ENCODE measurements around the gene PDHX.
A peak's percentile ranks its signal among the peaks of the same experiment; 100 is the strongest.

The PDHX gene

GRCh38 chr11:35029979-35030682 lies 113.7 kb downstream of the PDHX start:
- peak; percentile 54 for DNase-seq

DNA sequence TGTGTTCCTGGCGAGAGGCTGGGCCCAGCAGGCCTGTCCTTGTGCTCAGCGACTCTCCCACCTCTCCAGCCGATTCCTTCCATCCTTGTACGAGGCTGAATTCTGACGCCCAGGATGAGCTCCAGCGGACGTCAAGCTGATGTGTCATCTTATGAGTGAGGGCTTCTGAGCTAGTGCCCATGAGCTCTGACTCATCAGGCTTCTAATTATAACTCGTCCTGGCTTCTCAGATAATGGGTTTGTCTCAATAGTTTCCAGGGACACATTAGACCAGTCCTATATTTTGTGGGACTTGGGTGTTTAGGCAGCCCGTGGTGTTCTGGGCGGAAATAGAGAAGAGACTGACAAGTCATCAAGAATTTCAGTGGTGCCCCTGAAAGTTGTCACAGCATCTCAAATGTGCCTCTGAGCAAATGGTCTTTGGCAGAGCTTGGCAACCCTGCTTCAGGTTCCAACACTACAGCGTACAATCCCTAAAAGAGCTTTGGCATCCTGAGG lies 114.3 kb downstream of the PDHX start:
- peak; percentile 82 for DNase-seq

GRCh38 chr11:35031346-35031745 lies 114.9 kb downstream of the PDHX start:
- DNase-seq = no peak

- no peak for DNase-seq
Observed at GRCh38 chr11:35031867-35032266, 115.4 kb downstream of the PDHX start.

DNA sequence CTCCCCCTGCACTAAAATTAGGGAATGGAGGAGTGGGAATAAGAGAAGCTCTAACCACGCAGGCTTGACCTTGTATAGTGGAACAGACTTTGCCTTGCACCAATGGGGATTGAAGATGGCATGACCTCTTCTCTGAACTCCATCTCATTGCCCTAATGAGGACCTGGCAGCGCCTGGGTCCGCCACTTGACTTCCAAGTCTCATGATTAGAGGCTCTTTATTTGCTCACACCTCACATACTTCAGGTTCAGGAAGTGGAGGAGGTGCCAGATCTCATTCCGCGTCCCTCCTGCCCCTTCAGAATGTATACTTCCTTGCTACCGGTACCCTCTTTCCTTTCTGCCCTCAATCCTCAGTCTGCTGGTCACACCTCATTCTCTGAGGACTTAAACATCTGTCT lies 116.6 kb downstream of the PDHX start:
- DNase-seq = no peak

- no peak for DNase-seq
Observed at GRCh38 chr11:35034401-35034800, 118.0 kb downstream of the PDHX start.

- peak; percentile 33 for DNase-seq
Observed at GRCh38 chr11:35035894-35036408, 119.5 kb downstream of the PDHX start.

DNA sequence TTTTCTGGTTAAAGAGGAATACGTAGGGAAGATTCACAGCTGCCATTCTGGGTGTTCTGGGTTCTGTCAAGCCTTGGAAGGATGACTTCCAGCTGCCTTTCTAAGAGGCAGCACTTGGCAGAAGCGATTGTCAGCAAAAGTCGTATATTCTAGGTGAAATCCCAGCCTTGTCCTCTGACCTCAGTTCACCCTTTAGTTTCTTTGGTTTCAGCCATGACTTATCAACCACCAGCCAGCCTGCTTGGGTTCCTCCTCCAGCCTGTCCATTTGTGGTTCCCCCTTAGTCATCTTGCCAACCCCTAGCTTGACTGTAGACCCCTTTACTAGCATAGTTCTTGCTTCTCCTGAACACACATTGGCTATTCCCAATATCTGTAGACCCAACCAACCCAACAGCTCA lies 120.2 kb downstream of the PDHX start:
- no peak for DNase-seq

DNA sequence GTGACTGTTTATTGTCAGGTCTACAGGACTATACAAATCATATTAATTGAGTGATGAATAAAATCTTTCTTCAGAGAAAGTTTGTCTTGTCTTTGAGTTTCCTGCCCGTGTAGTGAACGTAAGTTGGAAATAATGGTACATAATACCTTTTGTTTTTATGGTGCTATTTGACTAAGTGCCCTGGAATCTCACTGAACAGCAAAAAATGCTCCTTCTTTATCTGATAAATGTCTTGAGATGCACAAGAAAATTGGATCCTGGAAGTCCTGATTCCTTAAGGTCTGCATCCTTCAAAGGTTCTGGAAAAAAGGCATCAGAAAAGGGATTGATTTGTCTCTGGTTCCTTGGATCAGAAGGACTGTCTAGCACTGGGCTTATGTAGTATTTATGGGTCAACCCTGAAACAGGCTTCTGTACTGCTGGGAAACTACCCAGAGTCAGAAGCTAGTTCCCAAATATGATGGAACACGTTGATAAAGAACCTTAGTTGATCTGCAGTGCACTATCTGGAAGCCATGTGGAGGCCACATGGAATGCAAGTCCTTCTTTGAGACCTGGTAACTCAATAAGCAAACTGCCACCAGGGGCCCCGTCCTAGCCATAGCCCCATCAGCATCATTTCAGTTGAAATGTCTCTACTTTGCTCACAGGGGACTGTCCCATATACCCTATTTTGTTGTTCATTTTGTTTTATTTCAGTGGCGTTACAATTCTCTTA lies 122.0 kb downstream of the PDHX start:
- no peak for DNase-seq

DNA sequence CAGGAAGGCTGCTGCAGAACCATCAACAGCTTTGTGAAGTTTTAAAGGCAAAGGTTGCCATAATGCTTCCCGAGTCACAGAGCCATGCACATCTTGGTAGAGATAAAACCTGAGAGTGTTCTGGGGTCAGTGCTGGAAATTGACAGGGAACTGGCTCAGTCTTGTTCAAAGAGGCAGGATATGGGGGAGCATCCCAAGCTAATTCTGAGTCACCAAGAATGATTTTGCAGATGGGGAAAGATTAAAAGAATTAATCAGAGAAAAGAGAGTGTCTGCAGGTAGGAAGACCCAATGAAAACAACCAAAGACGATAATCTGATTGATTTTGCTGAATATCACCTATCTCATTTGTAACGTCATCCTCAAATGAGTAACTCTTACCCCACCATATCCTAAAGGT lies 122.7 kb downstream of the PDHX start:
- no peak for DNase-seq

DNA sequence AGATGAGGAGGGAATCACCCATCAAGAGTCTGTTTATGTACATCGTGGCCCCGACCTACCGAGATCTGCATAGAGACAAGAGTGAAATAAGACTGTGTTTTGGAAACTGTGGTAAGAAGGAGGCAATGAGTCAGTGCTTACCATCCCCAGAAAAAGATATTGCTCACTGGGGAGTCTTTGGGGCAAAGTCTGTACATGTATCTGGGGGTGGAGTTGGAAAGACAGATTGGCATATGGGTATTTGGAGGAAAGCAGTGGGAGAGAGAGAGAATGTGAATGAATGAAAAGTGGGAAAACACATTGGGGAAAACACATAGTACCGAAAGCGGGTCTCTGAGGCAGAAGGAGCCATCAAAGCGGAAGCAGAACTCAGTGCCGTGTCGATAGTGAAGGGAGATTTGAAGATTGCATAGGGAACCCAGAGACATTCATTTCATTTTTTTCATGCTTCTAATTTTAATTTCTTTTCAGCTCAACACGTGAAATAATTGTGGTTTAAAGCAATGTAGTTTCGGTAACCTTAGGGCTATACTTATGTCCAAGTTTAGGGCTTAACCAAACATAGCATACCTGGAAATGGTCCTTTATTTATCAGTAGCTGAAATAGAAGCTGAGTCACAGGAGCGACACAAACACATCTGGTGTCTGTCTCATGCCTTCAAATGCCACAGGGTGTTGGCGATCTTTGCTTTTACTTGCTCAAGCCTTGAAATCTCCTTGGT lies 124.0 kb downstream of the PDHX start:
- peak; percentile 32 for DNase-seq

- DNase-seq = no peak
Observed at GRCh38 chr11:35041070-35041554, 124.7 kb downstream of the PDHX start.

GRCh38 chr11:35042224-35042623 lies 125.8 kb downstream of the PDHX start:
- no peak for DNase-seq

- no peak for DNase-seq
Observed at GRCh38 chr11:35042913-35043312, 126.5 kb downstream of the PDHX start.

DNA sequence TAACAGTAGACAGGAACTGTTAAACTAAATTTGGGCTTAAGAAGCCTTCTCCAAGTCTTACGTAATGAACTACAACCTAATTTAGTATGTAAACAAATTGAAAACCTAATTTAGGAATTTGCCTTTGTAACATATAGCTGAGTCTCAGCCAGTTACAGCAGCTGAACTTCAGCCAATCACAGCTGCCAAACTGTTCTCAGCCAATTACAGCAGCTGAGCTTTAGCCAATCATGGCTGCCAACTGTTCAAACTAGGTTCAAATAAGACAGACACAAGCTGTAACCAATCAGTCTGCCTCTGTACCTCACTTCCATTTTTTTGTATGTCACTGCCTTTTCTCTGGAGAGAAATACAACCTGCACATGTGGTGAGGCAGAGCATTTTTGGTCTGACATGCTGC lies 127.5 kb downstream of the PDHX start:
- no peak for DNase-seq

DNA sequence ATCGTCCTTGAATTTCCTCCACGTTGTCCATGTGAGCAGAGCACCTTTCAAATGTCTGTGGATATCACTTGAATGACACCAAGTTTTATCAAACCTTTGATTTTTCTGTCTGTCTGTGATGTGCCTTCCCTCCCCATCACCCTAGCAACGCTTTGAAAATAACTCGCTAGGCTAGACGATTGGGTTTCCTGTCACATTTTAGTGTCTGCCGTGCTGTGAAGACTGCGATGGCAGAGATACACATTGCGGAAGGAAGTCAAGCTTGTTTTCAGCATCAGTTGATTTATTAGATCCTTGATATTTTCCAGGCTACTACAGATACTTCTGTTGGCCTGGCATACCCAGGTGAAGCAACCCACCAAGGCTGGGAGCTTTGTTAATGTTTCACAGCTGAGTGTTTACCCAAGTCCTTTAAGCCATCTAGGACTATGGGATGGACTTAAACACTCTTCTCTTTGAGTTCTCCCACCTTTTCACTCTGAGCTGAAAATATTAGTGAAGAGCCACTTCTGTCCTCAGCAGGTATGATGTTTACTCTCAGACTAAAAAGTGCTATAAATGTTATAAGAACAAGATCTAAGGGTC lies 128.9 kb downstream of the PDHX start:
- no peak for DNase-seq

Measured in hematopoietic multipotent progenitor cell treated with erythropoietin and hydrocortisone succinate and interleukin-3 and kit ligand, for 8 days (in vitro differentiated cells).